GM12872 (cell line): ENCODE results near the gene JMJD7.

ENCODE experiments used
- TF ChIP-seq, protein P1 (sequence below): IDR thresholded peaks from 3 replicates; pipeline ENCODE4 v1.5.1; 2011; ENCODE audit warnings: low read depth, mild to moderate bottlenecking, low read length, moderate library complexity; ENCODE audit not compliant: insufficient read depth

Gene JMJD7

DNA sequence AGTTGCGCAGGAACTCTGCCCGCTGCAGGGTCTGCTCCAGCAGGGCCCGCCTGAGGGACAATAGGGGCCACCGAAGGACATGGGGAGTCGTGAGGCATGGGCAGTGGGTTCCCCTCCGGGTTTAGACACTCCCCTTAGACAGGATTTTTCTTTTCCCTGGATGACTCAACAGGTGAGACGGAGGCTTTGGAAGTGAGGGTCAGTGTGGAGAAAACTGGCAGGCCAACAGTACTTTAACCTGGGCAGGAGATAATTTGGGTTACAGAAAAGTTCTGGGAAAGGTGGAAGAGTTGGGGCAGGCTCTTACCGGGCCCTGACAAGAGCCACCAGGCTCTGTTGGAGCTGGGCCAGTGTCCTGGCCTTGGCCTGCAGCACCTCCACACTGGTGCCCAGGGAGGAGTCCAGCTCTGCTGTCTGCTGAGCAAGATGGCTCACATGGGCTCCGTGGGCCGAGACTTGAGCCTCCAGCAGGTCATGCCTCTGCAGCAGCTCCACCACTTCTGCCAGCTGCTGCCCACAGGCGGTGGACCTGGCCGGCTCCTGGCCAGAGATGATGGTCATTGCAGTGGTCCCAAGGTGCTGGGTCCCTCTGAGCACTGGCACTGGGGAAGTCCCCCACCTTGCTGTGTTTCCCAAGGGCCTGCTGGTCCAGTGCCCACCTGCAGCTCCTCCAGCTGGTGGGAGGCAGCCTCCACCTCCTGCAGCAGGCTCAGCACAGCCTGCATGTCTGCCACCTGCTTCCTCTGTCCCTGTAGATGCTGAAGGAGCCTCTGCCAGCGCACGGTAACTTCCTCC lies 55.0 kb downstream of the JMJD7 start:
- TF ChIP-seq, protein P1, sequence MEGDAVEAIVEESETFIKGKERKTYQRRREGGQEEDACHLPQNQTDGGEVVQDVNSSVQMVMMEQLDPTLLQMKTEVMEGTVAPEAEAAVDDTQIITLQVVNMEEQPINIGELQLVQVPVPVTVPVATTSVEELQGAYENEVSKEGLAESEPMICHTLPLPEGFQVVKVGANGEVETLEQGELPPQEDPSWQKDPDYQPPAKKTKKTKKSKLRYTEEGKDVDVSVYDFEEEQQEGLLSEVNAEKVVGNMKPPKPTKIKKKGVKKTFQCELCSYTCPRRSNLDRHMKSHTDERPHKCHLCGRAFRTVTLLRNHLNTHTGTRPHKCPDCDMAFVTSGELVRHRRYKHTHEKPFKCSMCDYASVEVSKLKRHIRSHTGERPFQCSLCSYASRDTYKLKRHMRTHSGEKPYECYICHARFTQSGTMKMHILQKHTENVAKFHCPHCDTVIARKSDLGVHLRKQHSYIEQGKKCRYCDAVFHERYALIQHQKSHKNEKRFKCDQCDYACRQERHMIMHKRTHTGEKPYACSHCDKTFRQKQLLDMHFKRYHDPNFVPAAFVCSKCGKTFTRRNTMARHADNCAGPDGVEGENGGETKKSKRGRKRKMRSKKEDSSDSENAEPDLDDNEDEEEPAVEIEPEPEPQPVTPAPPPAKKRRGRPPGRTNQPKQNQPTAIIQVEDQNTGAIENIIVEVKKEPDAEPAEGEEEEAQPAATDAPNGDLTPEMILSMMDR, result no peak

DNA sequence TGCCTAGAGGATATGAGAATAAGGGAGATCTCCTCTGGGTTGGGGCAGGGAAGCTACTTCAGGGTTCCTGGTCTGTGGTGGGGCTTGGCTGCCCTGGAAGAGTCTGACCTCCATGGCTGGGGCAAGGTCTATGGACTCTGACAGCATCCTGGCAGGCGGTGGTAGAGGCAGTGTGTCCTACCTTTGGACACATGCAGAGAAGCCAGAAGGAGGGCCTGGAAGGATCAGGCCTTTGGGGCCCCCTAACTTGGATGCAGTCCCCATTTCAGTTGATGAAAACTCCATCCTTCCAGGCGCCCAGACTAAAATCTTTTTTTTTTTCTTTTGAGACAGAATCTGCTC lies 55.6 kb downstream of the JMJD7 start:
- TF ChIP-seq, protein P1, result no peak

DNA sequence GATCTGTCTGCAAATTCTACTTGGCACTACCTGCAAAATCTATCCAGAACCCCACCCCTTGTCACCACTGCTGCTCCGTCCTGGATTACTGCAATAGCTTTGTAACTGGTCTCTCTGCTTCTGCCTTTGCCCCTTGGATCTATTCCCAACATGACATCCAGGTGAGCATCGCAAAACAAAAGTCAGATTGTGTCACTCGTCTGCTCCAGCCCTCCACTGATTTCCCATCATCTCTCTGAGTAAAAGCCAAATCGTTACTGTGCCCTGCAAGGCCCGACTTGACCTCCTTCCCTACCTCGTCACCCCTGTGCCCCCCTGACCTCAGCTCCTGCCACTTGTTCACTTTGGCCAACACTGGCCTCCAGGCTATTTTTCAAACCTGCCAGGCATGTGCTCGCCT lies 56.6 kb downstream of the JMJD7 start:
- TF ChIP-seq, protein P1, result no peak

DNA sequence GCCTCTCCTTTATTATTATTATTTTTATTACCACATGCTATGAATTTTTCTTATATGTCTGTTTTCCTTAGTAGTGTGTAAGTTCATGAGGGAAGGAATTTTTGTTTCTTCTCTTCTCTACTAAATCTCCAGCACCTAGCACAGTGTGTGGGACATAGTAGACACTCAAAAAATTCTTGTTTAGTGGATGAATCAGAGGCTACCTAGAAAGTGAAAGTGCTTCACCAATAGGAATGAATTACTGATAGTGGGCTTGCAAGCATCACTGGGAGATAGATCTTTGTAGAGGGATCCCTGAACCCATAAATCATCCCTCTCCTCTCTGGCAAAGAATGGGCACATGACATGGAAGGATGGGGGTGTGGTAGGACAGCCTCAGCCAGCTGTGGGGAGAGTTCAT lies 57.4 kb downstream of the JMJD7 start:
- TF ChIP-seq, protein P1, result no peak

DNA sequence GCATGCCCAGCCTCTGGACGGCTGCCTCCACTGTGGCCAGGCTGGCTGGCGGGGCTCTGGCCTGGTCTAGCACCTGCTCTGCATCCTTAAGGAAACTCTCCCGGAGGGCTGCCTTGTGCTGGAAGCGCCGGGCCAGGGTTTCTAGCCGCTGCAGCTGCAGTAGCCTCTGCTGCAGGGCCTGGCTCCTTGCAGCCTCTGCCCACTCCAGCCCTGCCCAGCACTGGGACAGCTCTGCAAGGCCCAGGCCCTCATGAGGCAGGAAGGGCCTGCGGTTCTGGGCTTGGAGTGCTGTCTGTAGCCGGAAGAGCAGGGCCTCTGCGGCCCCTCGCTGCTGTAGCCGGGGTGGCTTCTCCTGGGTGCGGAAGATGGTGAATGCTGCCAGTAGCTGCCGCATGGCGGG lies 57.9 kb downstream of the JMJD7 start:
- TF ChIP-seq, protein P1, result no peak

DNA sequence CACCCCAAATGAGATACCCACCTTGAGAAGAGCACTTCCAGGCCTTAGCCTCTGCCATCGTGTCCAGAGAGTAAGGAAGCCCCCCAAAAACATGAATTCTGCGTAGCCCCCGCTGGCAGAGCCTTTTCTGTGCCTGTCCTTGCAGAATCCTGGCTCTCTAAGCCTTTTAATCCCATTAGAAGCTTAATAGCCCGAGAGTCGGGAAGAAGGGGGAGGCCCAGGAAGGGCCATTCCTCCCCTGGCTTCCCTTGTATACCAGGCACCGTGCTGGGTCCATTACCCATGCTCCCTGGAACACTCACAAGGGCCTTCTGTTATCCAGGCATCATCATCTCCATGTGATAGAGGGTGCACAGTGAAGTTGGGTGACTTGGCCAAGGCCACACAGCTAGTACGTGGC lies 58.8 kb downstream of the JMJD7 start:
- TF ChIP-seq, protein P1, result no peak

DNA sequence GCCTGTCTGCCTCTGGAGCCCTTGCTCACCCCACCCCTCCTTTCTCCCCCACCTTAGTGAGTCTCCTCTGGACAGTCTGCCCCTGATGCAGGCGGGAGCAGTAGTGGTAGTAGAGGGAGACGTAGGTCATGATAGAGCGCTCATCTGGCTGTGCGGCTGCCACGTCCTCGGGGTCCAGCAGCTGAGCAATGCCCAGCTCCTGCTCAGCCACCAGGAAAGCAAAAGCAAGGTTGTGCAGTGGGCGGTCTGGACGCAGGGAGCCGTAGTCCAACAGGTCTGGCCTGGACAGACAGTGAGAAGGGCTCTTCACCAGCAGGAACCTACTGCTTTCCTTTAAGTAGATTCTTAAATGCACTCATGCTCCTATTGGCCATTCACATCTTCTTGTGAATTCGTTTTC lies 59.3 kb downstream of the JMJD7 start:
- TF ChIP-seq, protein P1, result no peak
